Activated naive CD4-positive, alpha-beta T cell (primary cell): ENCODE data around the gene CDC25B.

Experiments
- DNase-seq, 4 experiments: peaks; one replicate each; lab custom pipeline; 2025; lab: John Stamatoyannopoulos, UW

Gene CDC25B

DNA sequence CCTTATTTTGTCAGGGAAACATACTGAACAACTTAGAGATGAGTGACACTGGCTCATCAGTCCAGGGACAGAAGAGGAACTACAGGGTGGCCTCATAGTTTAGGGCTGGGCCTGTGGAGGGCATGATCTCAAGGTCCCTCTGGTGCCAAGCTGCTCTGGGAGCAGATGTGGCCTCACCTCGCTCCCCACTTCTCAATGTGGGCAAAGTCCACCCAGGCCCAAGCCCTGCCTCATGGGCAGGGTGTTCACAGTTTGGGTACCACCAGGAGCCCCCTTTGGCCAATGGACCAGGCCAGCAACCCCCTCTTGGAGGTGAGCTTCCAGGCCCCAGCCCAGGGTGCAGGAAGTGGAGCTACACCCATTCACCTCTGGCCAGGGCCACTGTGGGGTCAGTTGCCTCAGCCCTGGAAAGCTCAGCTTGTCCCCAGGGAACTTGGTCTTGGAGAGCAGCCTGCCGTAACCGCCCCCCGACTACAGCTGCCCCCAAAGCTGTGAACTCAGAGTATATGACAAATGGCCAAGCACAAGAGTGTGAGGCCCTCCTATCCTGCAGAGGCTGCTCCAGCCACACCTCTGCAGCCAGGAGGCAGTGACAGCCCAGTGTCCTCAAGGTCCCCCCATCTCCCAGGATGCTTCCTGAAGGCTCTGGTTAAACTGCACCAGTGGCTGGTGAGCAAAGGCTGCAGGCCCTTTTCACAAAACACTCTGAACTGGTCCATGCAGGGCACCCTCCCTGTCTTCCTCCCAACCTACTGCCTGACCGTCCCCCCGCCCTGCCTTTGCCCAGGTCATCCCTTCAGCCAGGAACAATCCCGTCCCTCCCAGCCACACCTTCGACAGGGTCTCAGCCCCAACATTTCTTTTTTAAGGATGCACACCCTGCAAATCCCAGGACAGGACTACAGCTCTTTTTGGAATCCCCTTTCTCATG lies 32.2 kb upstream of the CDC25B start:
- DNase-seq, result no peak

DNA sequence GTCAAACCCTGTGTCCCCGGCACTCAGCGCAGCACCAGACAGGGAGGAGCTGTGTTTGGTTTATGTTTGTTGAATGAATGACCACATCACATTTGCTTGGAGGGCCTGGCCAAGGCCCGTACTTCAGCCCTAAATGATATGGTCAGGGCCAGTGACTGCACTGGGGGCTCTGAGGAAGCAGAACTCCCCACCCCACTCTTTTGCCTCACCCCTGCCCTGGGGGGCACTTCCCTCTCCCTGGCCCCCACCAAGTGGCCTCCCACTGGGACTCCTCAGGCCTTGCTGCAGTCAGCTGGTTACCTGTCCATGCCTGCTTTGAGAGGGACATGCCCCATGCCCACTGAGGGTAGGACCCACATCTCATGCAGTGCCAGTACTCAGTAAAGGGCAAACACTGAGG lies 31.5 kb upstream of the CDC25B start:
- DNase-seq, result no peak

DNA sequence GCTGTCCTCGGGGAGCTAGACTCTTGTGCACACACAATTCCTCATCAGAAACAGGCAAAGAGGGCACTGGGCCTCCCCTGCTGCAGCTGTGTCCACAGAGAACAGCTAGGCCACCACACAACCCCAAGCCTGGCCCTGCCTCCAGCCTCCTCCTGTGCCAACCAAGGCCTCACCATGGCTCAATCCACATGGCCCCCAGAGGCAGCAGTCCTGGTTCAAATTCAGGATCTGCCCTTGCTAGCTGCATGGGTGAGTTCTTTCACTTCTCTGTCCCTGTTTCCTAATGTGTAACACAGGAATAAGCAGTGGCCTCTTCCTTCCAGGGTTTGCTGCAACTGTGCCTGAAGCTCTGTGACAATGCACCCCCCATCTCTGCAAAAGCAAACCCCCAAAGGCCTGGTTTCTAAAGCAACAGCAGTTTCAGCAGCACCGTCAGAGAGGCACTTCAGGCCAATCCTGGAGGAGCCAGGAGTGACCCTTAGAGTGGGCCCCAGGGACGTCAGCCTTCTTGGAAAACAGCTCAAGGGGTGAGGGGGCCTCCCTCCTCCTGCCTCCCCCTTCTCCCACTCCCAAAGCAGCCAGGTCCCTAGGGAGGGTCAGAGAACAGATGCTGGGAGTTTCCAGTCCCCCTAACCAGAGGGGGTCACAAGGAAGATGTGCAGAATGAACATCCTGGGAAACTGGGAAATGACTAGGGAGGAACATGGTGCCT lies 30.8 kb upstream of the CDC25B start:
- no peak for DNase-seq

DNA sequence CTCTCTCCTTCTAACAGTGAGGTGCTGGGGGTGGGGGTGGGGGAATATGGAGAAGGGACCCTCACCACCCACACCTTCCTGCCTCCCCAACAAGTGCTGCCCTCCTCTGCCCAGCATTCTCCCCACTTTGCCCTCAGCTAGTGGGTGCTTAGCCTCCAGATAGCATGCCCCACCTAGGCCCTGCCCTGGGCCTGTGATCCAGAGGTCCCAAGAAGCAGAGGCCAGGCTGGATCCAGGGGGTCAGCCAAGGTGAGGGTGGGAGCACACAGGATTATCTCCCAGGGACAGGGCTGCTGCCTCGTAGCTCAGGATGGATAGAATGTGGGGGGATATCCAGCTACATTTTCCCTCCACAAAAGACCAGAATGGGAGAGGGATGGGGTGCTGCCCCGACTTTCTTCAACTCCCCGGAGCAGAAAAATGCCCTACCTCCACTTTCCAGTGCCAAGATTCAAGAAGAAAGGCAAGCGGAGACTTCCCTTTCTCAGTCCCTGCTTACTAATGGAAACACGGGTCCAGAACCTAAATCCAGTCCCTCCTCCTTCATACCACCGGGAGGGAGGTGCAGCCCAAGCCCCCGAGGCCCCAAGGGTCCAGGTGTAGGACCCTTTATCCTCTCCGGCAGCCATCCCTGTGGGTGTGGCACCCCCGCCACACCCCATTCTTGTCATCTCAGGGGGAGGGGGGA lies 29.5 kb upstream of the CDC25B start:
- no peak for DNase-seq

DNA sequence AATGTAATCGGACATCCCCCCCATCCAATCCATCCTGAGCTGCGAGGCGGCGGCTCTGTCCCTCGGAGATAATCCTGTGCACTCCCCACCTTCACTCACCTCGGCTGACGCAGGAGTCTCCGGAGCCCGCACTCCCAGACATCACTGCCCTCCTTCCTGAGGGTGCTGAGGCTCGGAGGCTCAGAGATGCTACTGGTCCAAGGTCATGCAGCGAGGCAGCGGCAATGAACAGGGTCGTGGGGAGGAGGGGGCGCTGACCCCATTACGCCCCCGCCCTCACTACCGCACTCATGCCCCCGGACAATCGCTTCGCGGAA lies 29.0 kb upstream of the CDC25B start:
- DNase-seq, result no peak

DNA sequence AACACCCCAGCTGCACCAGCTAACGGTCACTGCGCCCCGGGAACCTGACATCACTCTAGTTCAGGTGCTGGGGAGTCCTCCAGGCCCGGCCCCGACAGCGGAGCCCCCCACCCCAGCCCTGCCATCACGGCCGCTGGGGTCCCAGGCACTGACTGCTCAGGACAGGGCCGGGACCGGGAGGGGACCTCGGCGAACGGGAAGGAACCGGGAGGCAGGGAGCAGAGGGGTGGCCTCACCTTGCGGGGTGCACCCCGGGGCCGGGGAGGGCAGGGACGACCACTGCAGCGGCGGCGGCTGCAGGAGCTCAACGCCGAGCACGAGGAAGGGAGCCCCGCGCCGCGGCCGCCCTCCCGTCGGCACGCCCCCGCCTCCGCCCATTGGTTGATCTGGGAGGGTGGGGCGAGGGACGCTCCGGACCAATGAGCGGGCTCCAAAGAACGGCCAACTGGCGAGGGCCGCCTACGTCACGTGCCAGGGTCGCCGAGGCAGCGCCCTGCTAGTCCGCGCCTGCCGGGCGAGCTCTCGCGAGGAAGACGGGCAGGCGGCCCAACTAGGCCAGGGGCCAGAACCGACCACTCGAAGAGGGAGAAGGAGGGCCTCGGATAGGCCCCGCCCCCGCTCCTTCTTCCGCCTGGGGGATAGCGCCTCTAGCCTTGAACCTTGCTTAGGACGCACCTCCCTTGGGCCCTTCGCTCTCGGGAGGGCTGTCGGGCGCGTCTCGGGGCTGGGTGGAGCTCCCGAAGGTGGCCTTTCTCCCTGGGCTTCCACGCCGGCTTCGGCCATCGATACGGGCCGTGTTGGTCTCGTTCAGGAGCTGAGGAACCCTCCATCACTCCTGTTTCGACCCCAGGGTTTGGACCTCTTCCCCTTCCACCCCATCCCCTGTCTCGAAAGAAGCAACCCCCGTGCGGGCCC lies 28.4 kb upstream of the CDC25B start, which contains the start of gene ADISSP:
ADISSP (minus strand) TSS at position 327 of the 915 bp plus-strand sequence. CDS start 7,653 bp downstream, outside the sequence.
- DNase-seq, result peak; percentile 79 to 93 (median 92)

DNA sequence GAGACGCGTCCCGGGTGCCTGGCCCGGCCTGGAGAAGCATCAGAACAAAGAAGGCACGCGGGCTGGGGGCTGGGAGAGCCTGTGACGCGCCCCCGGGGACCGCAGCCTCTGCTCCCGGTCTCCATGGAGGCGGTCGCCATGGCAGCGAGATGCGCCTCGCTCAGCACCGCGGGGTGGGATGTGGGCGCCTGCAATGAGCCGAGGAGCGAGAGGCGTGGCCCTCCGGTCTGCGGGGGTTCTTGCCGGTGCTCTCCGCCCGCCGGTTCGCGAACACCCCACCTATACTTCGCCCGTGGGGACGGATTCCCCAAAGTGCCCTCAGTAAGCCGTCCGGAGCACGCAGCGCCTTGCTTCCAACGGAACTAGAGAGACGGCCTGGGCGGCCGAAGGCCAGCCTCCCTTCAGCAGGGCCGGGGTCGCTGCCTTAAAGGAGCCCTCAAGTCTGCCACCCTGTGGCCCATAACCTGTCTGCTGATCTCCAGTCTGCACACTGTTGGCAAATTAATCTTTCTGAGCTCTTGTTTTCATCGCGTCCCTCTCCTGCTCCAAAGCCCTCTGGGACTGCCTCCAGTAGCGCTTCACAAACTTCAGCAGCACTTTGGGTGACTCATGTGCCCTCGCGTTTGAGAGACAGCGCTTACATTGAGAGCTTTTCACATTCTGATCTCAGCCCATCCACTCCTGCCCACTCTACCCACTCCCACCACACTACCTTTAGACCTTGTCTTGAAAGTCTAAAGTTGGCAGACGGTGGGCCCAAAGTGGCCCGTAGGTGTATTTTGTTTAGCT lies 27.6 kb upstream of the CDC25B start:
- DNase-seq, result peak; percentile 52 to 80 (median 65)

DNA sequence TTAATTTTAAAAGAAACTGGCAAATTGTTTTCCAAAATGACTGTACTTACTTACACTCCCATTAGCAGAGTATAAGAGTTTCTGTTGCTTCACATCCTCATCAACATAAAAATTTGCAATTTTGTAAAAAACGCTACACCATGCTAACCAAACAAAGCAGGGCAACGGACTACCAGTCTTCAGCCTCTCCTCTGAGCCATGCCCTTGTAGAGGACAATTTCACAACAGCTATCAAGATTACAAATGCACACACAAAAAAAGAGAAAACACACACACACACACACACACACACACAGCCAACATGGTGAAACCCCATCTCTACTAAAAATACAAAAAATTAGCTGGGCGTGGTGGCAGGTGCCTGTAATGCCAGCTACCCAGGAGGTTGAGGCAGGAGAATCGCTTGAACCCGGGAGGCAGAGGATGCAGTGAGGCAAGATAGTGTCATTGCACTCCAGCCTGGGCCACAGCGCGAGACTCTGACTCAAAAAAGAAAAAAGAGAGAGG lies 24.5 kb upstream of the CDC25B start:
- DNase-seq, result no peak

DNA sequence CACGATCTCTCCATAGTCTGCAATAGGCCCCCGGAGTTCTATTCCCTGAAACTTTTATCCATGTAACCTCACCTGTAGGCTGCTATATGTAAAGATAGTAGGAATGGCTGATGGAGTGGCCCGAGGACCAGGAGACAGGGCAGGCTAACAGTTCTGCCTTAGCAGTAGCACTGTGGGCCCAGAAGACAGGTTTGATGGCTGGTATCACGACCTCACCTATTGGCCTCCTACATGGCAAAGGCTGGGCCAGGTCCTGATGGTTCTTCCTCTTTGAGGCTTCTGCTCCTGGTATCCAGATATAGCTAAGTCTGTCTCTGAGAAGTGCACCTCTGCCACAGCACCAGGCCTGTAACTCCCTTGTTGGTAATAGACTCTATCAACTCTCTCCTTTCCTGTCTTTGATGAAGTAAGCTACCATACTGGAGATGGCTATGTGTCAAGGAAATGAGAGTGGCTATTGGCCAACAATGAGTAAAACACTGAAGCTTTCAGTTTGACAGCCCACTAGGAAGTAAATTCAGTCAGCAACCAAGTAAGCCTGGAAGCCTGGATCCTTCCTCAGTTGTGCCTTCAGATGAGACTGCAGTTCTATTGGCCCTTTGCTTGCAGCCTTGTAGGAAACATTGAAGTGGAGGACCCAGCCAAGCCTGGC lies 20.5 kb upstream of the CDC25B start:
- DNase-seq, result no peak

DNA sequence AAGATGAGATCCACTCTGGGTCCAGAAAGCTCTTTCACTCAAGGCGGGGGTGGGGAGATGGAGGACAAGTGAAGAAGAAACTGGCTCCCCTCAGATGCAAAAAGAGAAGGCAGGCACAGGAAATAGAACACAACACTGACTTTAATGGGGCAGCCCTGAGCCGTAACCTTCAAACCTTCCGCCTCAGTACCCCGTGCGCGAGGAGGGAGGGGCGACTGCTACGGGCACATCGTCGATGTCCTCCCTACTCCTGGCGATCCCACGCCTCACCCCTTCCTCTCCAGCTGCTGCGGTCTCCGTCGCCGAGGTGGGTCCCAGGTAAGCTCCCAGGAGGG lies 18.8 kb upstream of the CDC25B start:
- DNase-seq, result no peak

DNA sequence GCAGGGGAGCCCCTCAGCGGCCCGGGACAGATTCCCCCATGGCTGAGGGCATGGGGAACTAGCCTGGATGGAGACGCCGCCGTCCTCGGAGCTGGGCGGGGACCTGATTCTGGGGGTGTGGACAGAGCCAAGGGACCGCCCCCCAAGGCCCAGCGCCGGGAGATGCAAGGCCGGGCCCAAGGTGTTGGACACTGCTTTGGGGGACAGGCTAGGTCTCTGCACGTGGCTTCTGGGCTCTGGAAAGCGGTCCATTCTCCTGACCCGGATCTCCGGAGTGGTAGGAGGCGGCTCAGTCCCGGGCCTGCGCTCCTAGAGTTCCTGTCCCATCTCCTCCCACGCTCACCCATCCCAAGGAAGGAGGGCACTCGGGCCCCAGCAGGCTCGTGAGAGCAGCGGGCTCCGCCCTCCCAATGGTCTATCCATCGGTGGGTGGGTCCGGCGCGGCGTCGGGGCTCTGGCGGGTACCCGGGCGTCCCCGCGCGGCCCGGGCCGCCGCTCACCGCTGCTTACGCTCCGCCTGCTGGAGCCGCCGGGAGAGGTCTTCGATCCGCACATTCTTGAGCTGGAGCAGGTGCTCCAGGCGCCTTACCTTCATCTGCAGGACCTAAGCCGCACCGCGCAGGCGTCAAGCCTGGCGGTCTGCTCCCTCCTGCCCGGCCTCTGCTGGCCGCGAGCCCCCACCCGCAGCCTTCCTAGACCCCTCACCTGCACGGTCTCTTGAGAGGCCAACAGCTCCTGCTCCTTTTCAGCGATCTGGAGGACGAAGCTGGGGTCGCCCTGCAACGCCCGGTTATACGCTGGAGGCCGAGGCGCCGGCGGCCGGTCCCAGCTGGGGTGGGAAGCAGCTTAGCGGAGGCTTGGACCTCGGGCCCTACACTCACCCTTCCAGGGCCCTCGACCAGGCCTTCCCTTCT lies 18.1 kb upstream of the CDC25B start:
- peak in 1 of 4 experiments; percentile 23 for DNase-seq

DNA sequence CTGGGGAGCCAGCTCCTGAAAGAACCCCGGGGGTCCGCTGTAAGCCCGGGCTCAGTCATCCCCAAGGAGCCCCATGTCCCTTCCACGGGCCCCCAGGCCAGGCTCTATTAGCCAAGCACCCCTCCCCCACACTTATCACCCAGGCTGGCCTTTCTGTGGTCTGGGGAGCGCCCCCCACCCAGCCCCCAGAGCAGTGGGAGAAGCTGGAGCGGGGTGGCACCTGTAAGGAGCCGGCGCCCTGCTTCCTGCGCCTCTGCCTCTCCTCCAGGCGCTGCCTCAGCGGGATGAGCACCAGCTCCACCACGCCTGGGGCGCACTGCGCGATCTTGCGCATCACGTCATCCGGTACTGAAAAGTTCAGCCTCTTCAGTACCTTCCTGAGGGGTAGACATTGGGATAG lies 17.1 kb upstream of the CDC25B start:
- no peak for DNase-seq

DNA sequence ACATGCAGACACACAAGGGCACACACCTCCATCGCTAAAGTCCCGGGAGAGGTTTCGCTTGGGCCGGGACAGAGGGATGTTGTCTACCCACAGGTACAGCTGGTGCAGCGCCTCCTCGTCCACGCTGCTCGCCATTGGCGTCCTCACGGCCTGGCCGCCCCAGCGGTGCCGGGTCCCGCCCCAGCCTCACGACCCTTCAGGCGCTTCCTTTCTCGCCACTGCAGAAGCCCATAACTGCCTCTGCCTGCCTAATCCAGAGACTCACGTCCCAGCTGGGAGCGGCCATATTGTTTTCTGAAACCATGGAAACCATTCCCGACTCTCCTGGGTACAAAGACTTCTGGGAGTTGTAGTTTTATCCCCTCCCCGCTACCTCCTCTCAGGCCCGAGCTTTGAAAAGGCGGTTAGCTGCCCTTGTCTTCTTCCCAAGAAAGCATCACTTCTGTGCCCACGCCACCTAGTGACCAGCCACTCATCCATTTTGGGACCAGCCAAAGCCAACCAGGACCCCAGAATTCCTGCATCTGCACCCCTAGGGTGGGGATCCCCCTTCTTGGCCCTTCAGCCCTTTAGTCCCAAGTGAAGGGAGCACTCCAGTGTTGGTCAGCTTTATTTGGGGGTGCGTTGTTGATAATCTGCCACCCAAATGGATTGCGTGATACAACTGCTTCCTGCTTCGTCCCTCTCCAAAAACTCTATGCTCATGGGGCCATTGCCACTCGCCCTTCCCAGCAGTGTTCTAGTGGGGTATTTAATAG lies 14.8 kb upstream of the CDC25B start, which contains the start of gene SPEF1:
SPEF1 (minus strand) TSS at position 296 of the 758 bp plus-strand sequence; CDS start at position 135, 161 bp downstream.
- no peak for DNase-seq

DNA sequence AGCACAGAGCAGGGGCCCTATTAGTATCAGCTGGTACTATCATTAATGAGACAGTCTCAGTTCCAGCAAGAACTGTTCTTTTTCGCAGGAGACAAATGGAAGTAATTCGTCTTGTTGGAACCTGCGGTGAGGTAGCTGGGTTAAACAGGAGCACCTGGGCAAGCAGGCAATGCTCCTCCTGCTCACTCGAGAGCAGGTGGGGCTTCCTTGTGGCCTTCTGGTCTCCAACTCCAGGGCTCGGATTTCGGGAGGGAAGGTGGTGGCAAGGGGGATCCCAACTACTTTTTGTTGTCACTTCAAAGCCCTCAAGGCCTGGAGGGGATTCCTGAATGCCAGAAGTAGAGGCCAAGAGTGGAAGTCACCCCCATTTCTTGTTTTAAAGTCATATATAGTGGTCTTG lies 13.5 kb upstream of the CDC25B start:
- DNase-seq, result no peak

DNA sequence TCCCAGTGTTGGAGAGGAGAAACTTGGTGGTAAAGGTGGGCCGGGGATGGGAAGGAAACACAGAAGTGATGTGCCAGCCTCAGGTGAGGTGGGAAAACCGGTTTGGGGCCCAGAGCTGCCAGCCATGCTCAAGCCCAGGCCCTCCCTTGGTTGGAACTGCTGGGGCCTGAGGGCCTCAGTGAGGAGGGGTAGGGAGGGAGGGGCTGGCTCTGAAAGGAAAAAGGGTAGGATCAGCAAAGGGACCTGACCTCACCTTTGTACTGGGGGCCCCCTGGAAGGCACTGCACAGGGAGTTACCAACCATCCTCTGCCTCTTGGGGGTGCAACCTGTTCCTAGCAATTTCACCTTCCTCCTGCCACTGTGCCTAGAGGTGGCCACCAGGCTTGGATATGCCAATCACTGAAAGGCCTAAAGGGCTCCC lies 13.0 kb upstream of the CDC25B start:
- no peak for DNase-seq

DNA sequence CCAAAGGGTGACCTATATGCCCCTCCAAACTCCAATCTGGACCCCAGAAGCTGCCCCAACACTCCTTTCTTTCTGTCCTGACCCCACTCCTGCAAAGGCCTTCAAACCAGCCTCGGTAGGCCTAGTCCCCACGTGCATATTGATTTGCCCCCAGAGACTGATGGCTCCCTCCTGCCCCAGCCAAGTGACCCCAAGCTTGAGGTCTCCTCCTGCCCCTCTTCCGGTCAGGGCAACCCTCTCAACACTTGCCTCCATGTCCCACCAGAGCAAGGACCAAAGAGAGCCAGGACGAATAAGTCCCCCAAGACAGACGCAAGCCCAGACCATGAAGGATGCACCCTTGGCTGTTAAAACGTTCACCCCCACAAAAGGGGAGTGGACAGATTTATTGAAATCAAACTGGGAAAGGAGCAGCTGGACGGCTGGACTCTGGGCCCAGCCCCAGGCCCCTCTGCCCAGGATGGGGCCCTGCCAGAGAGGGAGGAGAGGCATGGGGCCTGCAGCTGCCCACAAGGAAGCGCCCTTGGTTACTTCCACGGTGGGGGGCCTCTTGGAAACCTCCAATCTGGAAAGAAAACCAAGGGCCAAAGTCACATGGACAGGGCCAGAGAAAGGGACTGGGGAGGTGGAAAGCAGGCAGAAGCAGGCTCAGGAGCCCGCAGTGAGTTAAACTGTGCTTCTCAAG lies 12.5 kb upstream of the CDC25B start:
- no peak for DNase-seq

DNA sequence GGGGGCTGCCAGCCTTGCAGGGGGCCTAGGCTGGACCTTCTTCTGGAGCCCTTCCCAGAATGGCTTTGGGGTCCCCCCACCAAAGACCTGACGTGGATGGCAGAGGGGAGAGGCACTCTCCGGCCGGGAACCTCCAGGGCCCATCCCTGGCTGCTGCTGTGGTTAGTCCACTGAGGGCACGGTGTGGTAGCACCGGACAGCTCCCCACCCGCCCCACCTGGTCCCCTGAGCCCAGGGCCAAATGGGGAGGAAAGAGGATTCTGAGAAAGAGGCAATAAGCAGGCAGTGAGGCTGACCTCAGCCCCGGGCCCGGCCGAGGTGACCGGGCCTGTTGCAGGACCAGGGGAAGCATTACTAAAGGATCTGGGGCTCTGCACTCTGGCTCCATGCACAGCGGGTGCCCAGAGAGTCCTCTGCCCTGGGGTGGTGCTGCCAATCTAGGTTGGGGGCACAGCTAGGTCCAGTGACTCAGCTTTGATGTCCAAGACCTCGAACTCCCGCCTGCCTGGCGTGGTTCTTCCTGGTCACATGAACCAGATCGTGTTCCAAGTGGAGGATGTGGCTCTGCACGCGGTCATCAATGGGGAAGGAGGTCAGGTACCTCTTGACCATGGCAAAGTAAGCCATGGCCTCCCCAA lies 11.8 kb upstream of the CDC25B start:
- no peak for DNase-seq
